NOMO-1 (cell line): ENCODE measurements around the gene PRAMEF13.
"Not testable (repeated sequence)": the region's sequence is repeated elsewhere in the genome, so short reads cannot be mapped to it uniquely, and the experiment has no call there.

ENCODE experiments used
- DNase-seq, 2 experiments: peaks; one replicate each; lab custom pipeline; 2025; ENCODE audit not compliant: unreplicated experiment in 2 of 2; lab: John Stamatoyannopoulos, UW

PRAMEF13 gene, protein sequence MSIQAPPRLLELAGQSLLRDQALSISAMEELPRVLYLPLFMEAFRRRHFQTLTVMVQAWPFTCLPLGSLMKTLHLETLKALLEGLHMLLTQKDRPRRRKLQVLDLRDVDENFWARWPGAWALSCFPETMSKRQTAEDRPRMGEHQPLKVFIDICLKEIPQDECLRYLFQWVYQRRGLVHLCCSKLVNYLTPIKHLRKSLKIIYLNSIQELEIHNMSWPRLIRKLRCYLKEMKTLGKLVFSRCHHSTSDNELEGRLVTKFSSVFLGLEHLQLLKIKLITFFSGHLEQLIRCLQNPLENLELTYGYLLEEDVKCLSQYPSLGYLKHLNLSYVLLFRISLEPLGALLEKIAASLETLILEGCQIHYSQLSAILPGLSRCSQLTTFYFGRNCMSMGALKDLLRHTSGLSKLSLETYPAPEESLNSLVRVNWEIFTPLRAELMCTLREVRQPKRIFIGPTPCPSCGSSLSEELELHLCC

GRCh38 chr1:13201309-13201708 lies at the start of gene PRAMEF13:
Gene PRAMEF13, minus strand, starts transcription at chr1:13201409. Its CDS starts 1,820 bp downstream, at chr1:13199589.
- DNase-seq, result not testable (repeated sequence)

DNA sequence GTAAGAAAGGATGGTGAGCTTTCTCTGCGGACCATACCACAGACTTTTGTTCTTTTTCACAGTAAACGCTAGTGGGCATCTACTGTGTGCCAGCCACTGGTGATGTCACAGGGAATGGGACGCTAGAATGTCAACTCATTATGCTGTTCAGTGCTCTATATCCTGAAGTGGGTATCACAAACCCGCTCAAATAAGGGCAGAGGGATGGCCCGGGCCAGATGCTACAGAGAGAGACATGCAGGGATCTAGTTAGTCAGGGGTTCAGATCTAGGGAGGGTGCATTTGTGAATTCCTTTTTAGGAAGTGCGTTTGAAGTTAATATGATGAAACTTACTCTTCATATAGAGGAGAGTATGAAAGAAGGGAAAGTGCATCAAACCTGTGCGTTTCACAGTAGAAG lies 45.9 kb upstream of the PRAMEF13 start:
- not testable (repeated sequence) for DNase-seq

GRCh38 chr1:13246554-13246871 lies 45.3 kb upstream of the PRAMEF13 start:
- DNase-seq, result not testable (repeated sequence)

- DNase-seq, result not testable (repeated sequence)
Measured at GRCh38 chr1:13245841-13246553, 44.8 kb upstream of the PRAMEF13 start.

DNA sequence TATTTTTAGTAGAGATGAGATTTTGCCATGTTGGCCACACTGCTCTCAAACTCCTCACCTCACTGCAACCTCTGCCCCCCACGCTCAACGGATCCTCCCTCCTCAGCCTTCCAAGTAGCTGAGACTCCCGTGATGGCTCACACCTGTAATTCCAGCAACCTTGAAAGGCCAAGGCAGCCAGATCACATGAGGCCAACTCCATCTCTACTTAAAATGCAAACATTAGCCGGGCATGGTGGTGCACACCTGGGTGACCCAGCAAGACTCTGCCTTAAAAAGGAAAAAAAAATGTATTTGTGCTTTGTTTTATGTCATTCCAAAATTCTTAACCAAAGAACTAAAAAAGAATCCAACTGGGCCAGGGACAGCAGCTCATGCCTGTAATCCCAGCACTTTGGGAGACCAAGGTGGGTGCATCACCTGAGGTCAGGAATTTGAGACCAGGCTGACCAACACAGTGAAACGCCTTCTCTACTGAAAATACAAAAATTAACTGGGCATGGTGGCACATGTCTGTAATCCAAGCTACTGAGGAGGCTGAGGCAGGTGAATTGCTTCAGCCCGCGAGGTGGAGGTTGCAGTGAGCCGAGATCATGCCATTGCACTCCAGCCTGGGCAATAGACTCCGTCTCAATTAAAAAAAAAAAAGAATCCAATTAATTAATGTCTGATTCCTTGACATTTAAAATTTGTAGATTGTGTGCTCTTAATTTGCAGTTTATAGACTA lies 42.5 kb upstream of the PRAMEF13 start:
- not testable (repeated sequence) for DNase-seq

DNA sequence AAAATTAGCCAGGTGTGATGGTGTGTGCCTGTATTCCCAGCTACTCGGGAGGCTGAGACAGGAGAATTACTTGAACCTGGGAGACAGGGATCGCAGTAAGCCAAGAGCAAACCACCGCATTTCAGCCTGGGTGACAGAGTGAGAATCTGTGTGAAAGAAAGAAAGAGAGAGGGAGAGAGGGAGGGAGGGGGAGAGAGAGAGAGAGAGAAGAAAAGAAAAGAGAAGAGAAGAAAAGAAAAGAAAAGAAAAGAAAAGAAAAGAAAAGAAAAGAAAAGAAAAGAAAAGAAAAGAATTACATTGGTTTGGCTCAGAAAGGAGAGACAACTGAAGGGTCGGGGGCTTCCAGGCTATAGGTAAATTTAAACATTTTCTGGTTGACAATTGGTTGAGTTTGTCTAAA lies 38.4 kb upstream of the PRAMEF13 start:
- not testable (repeated sequence) for DNase-seq

DNA sequence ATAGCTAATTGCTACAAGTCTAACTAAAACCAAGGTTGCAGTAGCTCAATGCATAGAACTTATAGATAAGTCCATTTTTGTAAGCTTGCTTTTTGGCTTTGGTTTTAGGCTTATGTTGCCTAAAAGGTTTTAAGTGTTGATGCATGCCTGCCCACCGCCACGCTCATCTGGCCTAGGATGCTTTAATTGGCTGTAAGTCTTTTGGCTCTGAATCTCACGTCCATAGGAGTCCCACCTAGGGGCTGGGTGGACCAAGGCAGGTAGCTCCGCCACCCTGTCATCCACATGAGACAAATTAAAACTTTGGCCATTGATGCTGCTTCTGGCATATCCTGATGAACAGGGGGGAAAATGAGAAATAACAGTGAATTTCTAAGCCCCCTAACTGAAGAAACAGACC lies 36.4 kb upstream of the PRAMEF13 start:
- not testable (repeated sequence) for DNase-seq

DNA sequence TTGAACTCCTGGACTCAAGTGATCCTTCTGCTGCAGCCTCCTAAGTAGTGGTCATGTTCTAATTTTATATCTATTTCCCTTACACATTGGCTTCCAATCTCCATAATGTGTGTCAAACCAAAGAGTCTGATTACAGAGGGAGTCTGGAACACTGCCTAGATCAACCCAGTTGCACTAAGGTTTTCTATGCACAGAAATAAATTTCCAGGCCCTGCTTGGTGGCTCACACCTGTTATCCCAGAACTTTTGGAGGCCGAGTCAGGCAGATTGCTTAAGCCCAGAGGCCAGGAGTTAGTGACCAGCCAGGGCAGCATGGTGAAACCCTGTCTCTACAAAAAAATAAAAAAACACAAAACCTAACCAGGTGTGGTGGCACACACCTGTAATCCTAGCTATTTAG lies 32.8 kb upstream of the PRAMEF13 start:
- DNase-seq, result not testable (repeated sequence)

DNA sequence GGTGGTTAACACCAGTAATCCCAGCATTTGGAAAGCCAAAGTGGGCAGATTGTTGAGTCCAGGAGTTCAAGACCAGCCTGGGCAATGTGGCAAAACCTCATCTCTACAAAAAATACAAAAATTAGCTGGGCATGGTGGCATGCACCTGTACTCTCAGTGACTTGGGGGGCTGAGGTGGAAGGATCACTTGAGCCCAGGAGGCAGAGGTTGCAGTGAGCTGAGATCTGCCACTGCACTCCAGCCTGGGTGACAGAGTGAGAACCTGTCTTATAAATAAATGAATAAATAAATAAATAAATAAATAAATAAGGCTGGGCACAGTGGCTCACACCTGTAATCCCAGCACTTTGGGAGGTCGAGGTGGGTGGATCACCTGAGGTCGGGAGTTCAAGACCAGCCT lies 30.8 kb upstream of the PRAMEF13 start:
- not testable (repeated sequence) for DNase-seq

- DNase-seq, result not testable (repeated sequence)
Measured at GRCh38 chr1:13231061-13231750, 30.0 kb upstream of the PRAMEF13 start.

- not testable (repeated sequence) for DNase-seq
Measured at GRCh38 chr1:13230601-13231000, 29.4 kb upstream of the PRAMEF13 start.

DNA sequence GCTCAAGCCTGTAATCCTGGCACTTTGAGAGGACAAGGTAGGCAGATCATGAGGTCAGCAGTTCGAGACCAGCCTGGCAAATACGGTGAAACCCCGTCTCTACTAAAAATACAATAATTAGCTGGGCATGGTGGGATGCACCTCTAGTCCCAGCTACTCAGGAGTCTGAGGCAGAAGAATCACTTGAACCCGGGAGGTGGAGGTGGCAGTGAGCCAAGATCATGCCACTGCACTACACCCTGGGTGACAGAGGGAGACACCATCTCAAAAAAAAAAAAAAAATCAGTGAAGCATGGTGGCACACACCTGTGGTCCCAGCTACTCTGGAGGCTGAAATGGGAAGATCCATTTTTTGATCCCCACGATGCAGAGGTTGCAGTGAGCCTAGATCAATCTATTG lies 28.9 kb upstream of the PRAMEF13 start:
- not testable (repeated sequence) for DNase-seq

DNA sequence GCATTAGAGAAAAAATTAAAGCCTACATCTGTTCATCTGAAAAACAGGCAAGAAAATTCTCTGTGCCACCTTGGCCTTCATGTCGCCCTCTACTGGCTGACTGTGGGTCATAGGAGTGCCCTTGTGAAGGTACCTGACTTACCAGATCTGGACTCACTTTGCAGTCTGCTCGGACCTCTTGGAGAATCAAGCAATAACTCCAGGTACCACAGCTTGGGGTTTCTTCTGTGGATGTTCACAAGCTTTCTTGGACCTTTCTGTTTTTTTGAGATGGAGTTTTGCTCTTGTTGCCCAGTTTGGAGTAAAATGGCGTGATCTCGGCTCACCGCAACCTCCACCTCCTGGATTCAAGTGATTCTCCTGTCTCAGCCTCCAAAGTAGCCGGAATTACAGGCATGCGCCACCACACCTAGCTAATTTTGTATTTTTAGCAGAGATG lies 27.2 kb upstream of the PRAMEF13 start:
- no peak for DNase-seq

DNA sequence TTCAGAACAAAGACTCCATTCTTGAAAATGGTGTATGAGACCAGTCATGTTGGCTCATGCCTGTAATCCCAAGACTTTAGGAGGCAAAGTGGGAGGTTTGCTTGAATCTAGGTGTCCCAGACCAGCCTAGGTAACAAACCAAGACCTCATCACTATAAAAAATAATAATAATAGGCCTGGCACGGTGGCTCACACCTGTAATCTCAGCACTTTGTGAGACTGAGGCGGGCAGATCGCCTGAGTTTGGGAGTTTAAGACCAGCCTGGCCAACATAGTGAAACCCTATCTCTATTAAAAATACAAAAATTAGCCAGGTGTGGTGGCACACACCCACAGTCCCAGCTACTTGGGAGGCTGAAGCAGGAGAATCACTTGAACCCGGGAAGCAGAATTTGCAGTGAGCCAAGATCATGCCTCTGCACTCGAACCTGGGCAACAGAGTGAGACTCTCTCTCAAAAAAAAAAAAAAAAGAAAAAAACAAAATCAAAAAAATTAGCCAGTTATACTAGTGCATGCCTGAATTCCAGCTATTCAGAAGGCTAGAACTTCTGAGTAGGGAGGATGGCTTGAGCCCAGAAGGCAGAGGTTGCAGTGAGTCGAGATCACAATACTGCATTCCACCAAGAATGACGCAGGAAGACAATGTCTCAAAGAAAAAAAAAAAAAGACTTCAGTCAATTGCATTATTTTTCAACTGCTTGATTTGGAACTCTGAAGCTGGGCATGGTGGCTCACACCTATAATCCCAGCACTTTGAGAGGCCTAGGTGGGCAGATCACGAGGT lies 26.3 kb upstream of the PRAMEF13 start:
- DNase-seq, result not testable (repeated sequence)

- not testable (repeated sequence) for DNase-seq
Measured at GRCh38 chr1:13225675-13226204, 24.5 kb upstream of the PRAMEF13 start, which contains the start of gene PRAMEF18. Gene PRAMEF18, minus strand, starts transcription at chr1:13226154. Its CDS starts 48 bp downstream, at chr1:13226106.

- no peak for DNase-seq
Measured at GRCh38 chr1:13224480-13225060, 23.4 kb upstream of the PRAMEF13 start.

DNA sequence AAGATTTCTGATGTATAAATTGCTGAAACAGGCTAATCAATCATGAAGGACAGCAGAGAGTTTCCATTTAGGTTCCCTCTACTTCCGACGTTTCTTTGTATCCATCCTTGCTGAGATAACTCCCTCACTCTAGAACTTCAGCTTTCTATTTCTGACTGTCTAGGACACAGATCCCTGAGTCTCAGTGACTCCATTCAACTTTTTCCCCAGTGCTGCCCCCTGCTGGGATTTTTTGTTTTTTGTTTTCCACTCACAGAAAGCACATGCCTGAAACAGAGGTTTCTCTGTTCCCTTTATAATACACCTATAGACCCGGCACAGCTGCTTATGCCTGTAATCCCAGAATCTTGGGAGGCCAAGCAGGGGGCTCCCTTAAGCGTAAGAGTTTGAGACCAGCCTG lies 21.6 kb upstream of the PRAMEF13 start:
- not testable (repeated sequence) for DNase-seq

DNA sequence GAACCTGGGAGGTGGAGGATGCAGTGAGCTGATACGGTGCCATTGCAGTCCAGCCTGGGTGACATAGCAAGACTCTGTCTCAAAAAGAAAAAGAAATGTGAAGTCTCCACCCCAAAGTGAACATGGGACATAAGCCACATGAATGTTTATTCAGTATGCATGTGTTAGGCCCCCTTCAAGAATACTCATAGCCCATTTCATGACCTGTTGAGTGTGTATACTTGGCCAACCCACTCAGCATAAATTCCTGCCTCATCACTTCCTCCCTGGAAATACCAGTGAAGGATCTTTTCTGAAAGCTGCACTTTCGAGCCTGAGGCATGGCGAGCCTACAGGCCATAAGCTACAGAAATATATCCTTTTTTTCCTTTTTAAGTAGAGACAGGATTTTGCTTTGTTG lies 18.0 kb upstream of the PRAMEF13 start:
- not testable (repeated sequence) for DNase-seq

DNA sequence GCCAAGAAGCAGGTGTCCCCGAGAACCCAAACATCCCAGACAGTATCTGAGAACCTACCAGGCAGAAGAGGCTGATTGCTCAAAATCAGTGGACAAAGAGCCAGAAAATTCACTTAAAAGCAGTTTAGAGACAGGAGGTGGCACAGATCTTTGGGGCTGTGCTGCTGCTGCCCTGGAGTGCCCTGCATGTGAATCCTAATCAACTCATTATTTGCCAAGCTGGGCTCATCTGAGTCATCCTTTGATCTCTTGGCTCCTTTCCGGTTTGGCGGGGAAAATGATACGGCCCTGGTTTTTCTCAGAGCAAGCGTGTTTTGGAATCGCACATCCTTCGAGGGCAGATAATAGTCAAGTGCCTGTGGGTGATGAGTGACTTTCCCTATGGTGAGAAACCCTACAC lies 15.4 kb upstream of the PRAMEF13 start:
- not testable (repeated sequence) for DNase-seq
